ENCODE data around the gene ZNF688. TPM values are rescaled to one million over a fixed set of nuclear protein-coding genes. Genes with fewer than 3 reads are reported as not detected.
"Not testable (repeated sequence)": the region's sequence is repeated elsewhere in the genome, so short reads cannot be mapped to it uniquely, and the experiment has no call there.

Gene ZNF688
- total RNA-seq, 1 experiment from 2014 or later: 8.5 TPM

GRCh38 chr16:30526137-30526822, 45.2 kb downstream of the ZNF688 start, which contains the start of gene ZNF768:
Gene ZNF768 (minus strand): TSS chr16:30526566. CDS start chr16:30526413, 153 bp downstream.
- DNase-seq: peak; percentile 97
- Histone ChIP-seq H3K27me3 (ENCODE audit: control insufficient read depth, insufficient read depth, low read length) (no peaks in the 10 kb centered on the region), H3K36me3 (replicated peaks; ENCODE audit: control insufficient read depth, insufficient read depth, low read length) (no peaks in the 10 kb centered on the region; the same call in 1 of the 2 replicates), H3K4me3 (ENCODE audit: insufficient read depth, low read depth, low read length) (peak within 1 kb of the TSS; percentile 88)

GRCh38 chr16:30525844-30526136, 45.7 kb downstream of the ZNF688 start:
- H3K27me3 ChIP-seq (ENCODE audit: control insufficient read depth, insufficient read depth, low read length): no peaks in the 10 kb centered on the region
- no peak for DNase-seq
- no peaks in the 10 kb centered on the region; the same call in 1 of the 2 replicates for H3K36me3 ChIP-seq (replicated peaks; ENCODE audit: control insufficient read depth, insufficient read depth, low read length)
- peak overlapping the region; percentile 88 for H3K4me3 ChIP-seq (ENCODE audit: insufficient read depth, low read depth, low read length)

GRCh38 chr16:30524575-30525568, 46.6 kb downstream of the ZNF688 start:
- H3K27me3 ChIP-seq (ENCODE audit: control insufficient read depth, insufficient read depth, low read length): no peaks in the 10 kb centered on the region
- no peak for DNase-seq
- H3K36me3 ChIP-seq (replicated peaks; ENCODE audit: control insufficient read depth, insufficient read depth, low read length): no peaks in the 10 kb centered on the region
- no peak overlapping the region for H3K4me3 ChIP-seq (ENCODE audit: insufficient read depth, low read depth, low read length)

- Histone ChIP-seq H3K36me3 (replicated peaks; ENCODE audit: control insufficient read depth, insufficient read depth, low read length) (no peaks in the 10 kb centered on the region), H3K4me3 (ENCODE audit: insufficient read depth, low read depth, low read length) (no peak overlapping the region), H3K27me3 (ENCODE audit: control insufficient read depth, insufficient read depth, low read length) (no peaks in the 10 kb centered on the region)
- DNase-seq: no peak
These were observed 47.5 kb downstream of the ZNF688 start for GRCh38 chr16:30523768-30524574.

- not testable (repeated sequence) for H3K27me3 ChIP-seq (ENCODE audit: control insufficient read depth, insufficient read depth, low read length); H3K36me3 ChIP-seq (replicated peaks; ENCODE audit: control insufficient read depth, insufficient read depth, low read length); H3K4me3 ChIP-seq (ENCODE audit: insufficient read depth, low read depth, low read length); DNase-seq
These were observed 48.6 kb downstream of the ZNF688 start for GRCh38 chr16:30522702-30523463.

GRCh38 chr16:30521873-30522641, 49.5 kb downstream of the ZNF688 start:
- Histone ChIP-seq H3K4me3 (ENCODE audit: insufficient read depth, low read depth, low read length) (no peak overlapping the region), H3K36me3 (replicated peaks; ENCODE audit: control insufficient read depth, insufficient read depth, low read length) (no peaks in the 10 kb centered on the region)

GRCh38 chr16:30521476-30521872, 50.0 kb downstream of the ZNF688 start:
- Histone ChIP-seq H3K36me3 (replicated peaks; ENCODE audit: control insufficient read depth, insufficient read depth, low read length) (no peaks in the 10 kb centered on the region), H3K4me3 (ENCODE audit: insufficient read depth, low read depth, low read length) (no peak overlapping the region), H3K27me3 (ENCODE audit: control insufficient read depth, insufficient read depth, low read length) (no peaks in the 10 kb centered on the region)
- DNase-seq: no peak

More at GRCh38 chr16:30521873-30522641, 49.5 kb downstream of the ZNF688 start:
- H3K27me3 ChIP-seq (ENCODE audit: control insufficient read depth, insufficient read depth, low read length): no peaks in the 10 kb centered on the region
- no peak for DNase-seq

Other genes with a start within 250 kb of the ZNF688 start
- gene CD2BP2, start 216.4 kb downstream of the ZNF688 start, total RNA-seq (2014; rRNA removed; shearing (Covaris generic)): 44.2 and 45.2 TPM in 2 replicates
- gene TBC1D10B, start 201.2 kb downstream of the ZNF688 start, total RNA-seq (2014; rRNA removed; shearing (Covaris generic)): 35.8 and 38.4 TPM in 2 replicates
- gene MYL11, start 196.9 kb downstream of the ZNF688 start, total RNA-seq (2014; rRNA removed; shearing (Covaris generic)): 3.4 TPM in 1 of 2 replicates, not detected in the other
- 0.18 and 0.80 TPM in 2 replicates for gene SEPTIN1, start 189.2 kb downstream of the ZNF688 start, total RNA-seq (2014; rRNA removed; shearing (Covaris generic))
- 38.8 and 46.3 TPM in 2 replicates for gene ZNF48, start 176.3 kb downstream of the ZNF688 start, total RNA-seq (2014; rRNA removed; shearing (Covaris generic))
- 10.6 and 13.5 TPM in 2 replicates for gene ZNF771, start 164.1 kb downstream of the ZNF688 start, total RNA-seq (2014; rRNA removed; shearing (Covaris generic))
- gene DCTPP1, start 141.7 kb downstream of the ZNF688 start, total RNA-seq (2014; rRNA removed; shearing (Covaris generic)): 56.4 and 74.2 TPM in 2 replicates
- 8.2 and 9.8 TPM in 2 replicates for gene SEPHS2, start 125.8 kb downstream of the ZNF688 start, total RNA-seq (2014; rRNA removed; shearing (Covaris generic))
- 0.03 and 0.11 TPM in 2 replicates for gene ITGAL, start 99.0 kb downstream of the ZNF688 start, total RNA-seq (2014; rRNA removed; shearing (Covaris generic))
- gene ZNF768, start 45.1 kb downstream of the ZNF688 start, total RNA-seq (2014; rRNA removed; shearing (Covaris generic)): 55.2 and 55.3 TPM in 2 replicates
- gene ZNF747, start 36.9 kb downstream of the ZNF688 start, total RNA-seq (2014; rRNA removed; shearing (Covaris generic)): 14.5 and 16.2 TPM in 2 replicates
- 10.2 and 13.8 TPM in 2 replicates for gene ZNF764, start 13.3 kb downstream of the ZNF688 start, total RNA-seq (2014; rRNA removed; shearing (Covaris generic))
- gene ZNF785, start 14.0 kb upstream of the ZNF688 start, total RNA-seq (2014; rRNA removed; shearing (Covaris generic)): 2.8 and 8.5 TPM in 2 replicates
- 17.3 and 18.7 TPM in 2 replicates for gene ZNF689, start 38.7 kb upstream of the ZNF688 start, total RNA-seq (2014; rRNA removed; shearing (Covaris generic))
- gene PRR14, start 79.2 kb upstream of the ZNF688 start, total RNA-seq (2014; rRNA removed; shearing (Covaris generic)): 4.7 and 4.8 TPM in 2 replicates
- gene FBRS, start 86.7 kb upstream of the ZNF688 start, total RNA-seq (2014; rRNA removed; shearing (Covaris generic)): 11.5 and 13.4 TPM in 2 replicates
- 7.4 and 12.1 TPM in 2 replicates for gene SRCAP, start 127.5 kb upstream of the ZNF688 start, total RNA-seq (2014; rRNA removed; shearing (Covaris generic))
- 27.0 and 32.0 TPM in 2 replicates for gene PHKG2, start 176.7 kb upstream of the ZNF688 start, total RNA-seq (2014; rRNA removed; shearing (Covaris generic))
- 1.5 and 2.1 TPM in 2 replicates for gene CFAP119, start 190.3 kb upstream of the ZNF688 start, total RNA-seq (2014; rRNA removed; shearing (Covaris generic))
- 72.6 and 72.9 TPM in 2 replicates for gene RNF40, start 190.6 kb upstream of the ZNF688 start, total RNA-seq (2014; rRNA removed; shearing (Covaris generic))
- 15.1 and 16.0 TPM in 2 replicates for gene ZNF629, start 215.5 kb upstream of the ZNF688 start, total RNA-seq (2014; rRNA removed; shearing (Covaris generic))